Measurements from ENCODE around the gene PSMA6.
"Not testable (repeated sequence)": the region's sequence is repeated elsewhere in the genome, so short reads cannot be mapped to it uniquely, and the experiment has no call there.

PSMA6 gene

DNA sequence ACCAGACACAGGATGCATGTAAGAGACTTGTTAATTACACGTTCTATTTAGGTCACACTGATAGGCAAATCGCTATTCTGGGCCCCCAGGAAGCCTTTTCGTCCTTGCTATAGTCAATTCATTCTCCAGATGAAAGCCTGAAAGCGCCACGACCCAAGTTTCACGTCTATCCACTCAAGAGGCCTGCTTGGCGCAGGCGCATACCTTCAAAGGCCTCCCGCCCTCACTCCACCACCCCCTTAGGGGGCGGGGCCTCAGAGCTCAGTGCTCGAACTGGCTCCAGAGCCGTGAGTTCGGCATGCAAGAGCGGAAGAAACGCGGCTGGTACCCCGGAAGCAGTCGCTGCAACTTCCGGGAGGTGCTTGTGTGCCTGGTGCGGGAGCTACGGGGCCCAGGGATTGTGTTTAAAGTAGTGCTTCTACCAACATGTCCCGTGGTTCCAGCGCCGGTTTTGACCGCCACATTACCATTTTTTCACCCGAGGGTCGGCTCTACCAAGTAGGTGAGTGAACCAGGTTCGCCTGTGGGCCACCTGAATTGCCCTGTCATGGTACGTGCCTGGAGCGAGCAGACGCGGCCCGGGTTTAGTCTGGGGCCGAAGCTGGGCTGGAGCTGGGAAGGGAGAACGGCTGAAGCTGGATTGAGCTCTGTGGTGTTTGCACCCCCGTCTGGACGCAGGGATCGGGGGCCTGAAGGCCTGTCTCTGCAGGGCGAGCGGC is at the start of gene PSMA6:
Gene PSMA6, plus strand, starts transcription at position 332 of the 719 bp plus-strand sequence. Its CDS starts 95 bp downstream, at position 427.
- DNase-seq, result peak; percentile 98 to 99

DNA sequence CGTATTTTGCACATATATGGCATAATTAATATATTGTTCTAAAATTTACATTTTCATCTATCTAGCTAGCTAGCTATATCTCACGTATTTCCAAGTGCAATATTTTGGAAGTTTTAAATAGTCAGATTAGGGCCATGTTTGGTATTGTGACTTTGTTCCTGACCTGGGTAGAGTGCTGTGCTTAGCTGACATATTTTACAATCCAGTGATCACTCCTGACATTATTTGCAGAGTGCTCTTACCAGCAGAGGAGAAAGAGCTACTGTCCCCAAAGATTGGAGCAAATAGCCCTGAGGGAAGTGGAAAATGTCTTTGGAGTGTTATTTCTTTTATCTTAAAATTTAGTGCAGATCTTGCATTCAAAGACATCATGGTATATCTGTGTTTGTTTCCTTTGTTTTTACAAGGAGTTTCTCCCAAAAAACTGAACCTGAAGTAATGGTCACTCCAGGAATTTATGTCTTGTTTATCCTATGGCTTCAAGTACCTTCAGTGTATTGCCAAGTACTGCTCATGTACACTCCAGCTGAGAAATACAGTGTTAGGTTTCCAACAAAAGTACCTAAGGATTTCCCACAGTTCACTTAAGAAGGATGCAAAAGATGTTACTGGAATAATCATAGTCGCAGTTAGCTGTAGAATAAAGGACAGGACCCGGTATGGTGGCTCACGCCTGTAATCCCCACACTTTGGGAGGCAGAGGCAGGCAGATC is 49.4 kb upstream of the PSMA6 start:
- no peak for DNase-seq

DNA sequence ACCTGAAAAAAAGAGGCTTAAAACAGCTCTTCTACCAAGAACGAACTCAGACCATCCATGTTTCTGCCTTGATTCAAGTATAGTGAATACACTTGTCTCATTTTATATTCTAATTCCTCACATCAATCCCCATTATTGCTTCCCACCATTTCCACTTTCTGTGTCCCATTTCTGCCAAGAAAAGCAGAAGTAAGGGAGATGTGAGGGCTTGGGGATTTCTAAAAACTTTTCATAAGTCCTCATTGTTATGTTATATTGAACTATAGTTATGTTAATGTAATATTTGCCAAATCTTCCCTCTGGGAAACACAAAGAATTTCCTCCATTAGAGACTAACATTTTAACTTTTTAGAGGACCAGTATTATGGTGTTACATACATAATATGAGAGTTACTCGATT is 48.2 kb upstream of the PSMA6 start:
- DNase-seq, result no peak

DNA sequence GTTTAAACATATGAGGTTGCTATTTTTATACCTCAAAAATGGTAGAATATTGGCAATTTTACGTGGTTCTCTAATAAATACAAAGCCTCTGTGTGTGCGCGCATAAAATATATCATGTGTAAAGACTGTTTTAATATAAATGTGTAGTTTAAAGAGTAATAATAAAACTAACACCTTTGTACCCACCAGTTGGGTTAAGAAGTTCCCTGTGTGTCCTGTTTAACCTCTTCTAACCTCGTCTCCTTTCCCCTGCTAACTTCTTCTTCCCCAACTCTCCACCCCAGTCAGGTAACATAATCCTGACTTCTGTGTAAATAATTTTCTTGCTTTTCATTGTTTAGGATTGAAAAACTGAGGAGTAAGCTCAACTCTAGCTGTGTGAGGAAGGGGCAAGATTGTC is 47.6 kb upstream of the PSMA6 start:
- DNase-seq, result no peak

DNA sequence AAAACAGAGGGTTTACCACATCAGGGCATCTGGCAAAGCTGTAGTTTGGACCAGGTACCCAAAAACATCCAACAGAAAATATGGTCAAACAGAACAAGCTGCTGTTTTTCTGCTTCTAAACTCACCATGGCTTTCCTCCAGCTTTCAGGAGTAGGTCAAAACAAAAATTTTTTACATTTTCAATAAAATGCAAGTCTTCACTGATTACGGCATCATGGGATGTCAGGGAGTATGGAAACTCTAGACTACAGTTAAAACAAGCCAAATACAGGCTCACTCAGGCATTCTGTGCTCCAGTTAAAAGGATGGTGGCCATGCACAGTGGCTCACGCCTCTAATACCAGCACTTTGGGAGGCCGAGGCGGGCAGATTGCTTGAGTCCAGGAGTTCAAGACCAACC is 47.1 kb upstream of the PSMA6 start:
- no peak for DNase-seq

DNA sequence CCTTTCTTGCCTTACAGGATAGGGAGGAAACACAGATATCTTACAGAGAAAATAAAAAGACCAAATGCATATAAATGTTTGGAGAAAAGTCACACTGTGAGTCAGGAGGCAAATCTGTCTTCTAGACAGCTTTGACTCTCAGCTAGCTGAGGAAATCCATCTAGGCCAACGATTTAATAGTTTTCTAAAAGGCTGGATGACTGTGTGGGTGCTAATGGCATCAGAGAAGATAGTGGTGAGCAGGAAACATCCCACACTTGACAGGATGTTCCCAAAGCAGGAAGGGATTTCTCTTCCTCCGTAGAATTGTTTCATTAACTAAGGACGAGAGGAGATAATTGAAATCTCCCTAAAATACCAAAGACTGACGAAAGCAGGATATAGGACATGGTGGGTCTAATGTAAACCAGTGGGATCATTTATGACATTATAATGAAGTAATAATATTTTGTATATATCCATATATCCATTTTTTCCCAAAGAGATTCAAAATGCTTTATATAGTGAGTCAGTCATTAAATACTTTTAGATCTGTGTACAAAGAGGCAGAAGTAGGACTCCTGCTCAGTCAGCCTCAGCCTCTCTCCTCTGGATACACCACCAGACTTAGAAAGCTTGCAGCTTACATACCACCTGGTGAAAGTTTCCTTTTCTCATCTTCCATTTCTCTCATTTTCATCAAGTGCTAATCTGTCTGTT is 44.3 kb upstream of the PSMA6 start:
- DNase-seq, result no peak

DNA sequence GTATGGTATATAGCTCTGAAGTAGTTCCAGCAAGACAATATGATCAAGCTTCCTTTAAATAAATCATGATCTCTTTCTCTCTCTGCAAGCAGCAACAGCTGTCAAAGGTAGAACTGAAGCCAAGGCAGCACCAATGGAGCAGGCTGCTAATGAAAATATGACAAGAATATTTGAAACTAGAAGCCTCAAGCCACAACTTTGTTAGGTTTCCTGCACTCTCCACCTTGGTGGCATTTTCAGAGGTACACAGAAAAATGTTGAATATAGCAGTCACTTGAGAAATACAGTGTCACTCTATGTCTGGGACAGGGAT is 43.8 kb upstream of the PSMA6 start:
- no peak for DNase-seq

DNA sequence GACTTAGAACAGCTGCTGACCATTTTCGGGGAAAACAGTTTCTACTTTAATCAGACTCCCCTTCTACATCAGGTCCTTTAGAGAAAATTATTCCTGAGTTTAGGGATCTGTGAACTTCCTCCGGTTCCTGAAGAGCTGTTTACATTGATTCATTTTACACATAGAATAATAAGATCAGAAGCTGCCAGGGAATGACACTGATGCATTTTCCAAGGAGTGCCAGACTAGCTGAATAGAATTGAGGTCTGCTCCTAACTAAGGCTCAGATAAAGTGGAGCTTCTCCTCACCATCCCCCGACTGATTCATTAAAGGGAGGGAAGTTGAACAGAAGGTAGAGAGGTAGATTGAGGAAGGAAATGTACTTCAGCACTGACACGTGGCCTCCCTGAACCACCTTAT is 41.9 kb upstream of the PSMA6 start:
- no peak for DNase-seq

DNA sequence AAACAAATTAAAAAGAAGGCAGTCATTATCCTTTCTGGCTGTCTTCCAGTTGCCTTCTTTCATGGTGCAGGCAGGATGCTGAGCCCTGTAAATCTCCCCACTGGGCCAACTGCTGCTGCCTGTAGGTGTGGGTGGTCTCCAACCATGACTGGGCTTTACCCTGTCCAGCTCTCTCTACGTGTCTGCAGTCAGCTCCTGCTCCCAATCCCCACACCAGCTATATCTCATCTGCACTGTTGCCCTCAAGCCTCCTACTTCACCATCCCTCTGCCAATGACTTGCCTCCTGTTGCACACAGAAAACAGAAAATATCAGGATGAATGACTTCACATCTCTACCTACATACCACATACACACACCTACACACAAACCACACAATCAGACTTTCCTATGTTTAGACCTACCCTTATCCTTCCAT is 39.7 kb upstream of the PSMA6 start:
- no peak for DNase-seq

DNA sequence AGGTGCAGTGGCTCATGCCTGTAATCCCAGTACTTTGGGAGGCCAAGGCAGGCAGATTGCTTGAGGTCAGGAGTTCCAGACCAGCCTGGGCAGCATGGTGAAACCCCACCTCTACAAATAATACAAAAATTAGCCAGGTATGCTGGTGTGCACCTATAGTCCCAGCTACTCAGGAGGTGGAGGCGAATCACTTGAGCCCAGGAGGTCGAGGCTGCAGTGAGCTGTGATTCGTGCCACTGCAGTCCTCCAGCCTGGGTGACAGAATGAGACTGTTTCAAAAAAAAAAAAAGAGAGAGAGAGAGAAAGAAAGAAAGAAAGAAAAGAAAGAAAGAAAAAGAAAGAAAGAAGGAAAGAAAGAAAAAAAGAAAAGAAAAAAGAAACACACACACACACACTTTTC is 39.1 kb upstream of the PSMA6 start:
- not testable (repeated sequence) for DNase-seq

DNA sequence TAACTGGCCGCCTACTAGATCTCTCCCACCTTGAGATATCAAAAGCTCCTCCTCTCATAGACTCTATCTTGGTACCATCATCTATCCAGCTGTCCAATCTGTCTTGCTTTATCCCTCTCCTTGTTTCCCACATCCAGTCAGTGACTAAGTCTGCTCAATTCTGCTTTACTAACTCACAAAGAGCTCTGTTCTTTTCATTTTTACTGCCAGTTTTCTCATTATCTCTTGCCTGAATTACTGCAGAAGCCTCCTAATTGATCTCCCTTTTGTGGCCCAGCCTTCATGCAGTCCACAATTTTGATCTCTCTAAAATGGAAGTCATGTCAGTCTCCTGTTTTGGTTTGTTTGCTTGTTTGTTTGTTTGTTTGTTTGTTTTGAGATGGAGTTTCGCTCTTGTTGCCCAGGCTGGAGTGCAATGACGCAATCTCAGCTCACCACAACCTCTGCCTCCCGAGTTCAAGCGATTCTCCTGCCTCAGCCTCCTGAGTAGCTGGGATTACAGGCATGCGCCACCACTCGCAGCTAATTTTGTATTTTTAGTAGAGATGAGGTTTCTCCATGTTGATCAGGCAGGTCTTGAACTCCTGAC is 38.1 kb upstream of the PSMA6 start:
- not testable (repeated sequence) for DNase-seq

DNA sequence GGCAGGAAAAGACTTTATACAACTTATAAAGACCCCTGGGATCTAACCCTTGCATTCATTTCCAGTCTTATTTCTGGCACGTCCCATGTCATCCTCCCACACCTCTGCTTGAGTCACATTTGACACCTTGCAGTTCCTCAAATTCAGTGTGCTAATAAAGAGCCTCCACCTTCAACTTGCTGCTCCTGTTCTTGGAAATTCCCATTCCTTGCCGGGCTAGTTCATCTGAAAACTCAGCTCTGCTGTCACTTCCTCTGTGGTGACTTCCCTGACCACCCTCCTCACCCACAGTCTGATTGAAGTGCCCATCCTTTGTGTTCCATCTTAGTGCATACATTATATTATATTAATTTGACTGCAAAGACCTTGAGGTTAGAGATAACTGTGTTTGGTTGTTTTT is 37.4 kb upstream of the PSMA6 start:
- peak; percentile 29 to 49 for DNase-seq

DNA sequence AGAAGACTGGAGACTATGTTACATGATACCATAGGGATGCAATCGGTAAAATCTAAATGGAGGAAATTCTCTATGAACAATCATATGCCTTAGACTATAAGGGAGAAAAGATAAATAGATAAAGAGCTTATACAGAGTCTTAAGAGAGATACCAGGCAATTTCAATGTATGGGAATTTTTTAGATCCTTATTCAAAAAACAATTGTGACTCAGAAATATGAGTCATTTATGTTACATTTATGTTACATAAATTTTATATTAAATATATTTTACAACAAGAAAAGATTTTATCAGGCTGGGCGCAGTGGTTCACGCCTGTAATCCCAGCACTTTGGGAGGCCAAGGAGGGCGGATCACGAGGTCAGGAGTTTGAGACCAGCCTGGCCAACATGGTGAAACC is 36.5 kb upstream of the PSMA6 start:
- DNase-seq, result no peak

DNA sequence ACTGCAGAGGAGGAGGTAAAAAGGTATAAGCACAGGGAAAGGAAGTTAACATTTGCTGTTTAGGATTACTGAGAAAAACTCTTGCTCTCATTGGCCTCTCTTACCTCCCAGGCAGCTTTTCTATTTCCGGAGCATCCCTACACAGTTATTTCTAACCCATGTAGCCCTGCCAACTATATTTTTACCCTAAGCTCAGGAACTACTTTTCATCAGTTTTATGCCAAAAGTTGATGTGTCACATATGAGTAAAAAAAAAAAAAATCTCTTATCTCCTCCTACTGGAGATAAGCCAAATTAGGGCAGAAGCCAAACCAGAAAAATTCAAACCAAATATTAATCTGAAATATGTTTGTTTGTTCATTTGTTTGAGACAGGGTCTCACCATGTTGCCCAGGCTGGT is 34.4 kb upstream of the PSMA6 start:
- no peak for DNase-seq

DNA sequence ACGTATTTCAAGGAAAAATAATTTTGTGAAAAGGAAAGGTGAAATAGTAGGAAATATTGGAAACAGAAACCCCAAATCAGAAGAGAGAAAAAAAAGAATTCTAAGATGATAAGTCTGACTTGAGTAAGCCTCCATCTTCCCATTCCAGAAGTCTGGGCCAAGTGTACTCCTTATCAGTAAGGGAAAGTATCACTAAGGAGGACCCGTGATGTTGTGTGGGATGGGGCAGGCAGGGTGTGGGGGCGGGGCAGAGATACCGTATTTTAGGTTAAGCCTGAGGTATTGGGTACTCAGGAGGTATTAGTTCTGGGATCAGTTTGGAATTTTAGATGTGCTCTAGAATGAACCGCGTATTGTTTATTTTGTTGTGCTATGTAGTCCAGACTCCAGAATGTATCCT is 33.8 kb upstream of the PSMA6 start:
- no peak for DNase-seq

DNA sequence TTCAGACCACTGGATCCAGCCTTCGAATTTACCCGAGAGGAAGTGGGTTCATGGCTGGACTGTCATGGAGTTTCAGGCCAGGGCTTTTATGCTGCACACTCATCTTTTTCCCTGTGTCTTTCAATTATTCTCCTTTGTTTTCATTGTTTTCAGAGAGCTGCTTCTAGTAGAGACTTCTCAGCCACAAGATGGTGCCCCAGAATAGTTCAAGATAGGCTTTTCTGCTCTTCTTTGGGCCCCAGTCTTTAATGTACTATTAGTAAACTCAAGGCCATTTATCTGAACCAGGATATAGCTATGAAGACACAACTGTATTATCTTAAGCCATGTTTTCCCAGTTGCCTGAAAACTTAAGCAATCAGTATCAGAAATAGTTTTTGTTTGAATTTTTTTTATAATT is 30.4 kb upstream of the PSMA6 start:
- DNase-seq, result no peak

DNA sequence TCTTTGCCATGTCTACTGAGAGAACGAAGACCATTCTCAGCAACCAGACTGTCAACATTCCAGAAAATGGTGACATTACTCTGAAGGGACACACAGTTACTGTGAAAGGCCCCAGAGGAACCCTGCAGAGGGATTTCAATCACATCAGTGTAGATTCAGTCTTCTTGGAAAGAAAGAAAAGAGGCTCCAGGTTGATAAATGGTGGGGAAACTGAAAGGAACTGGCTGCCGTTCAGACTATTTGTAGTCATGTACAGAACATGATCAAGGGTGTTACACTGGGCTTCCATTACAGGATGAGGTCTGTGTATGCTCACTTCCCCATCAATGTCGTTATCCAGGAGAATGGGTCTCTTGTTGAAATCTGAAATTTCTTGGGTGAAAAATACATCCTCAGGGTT is 29.7 kb upstream of the PSMA6 start:
- no peak for DNase-seq

DNA sequence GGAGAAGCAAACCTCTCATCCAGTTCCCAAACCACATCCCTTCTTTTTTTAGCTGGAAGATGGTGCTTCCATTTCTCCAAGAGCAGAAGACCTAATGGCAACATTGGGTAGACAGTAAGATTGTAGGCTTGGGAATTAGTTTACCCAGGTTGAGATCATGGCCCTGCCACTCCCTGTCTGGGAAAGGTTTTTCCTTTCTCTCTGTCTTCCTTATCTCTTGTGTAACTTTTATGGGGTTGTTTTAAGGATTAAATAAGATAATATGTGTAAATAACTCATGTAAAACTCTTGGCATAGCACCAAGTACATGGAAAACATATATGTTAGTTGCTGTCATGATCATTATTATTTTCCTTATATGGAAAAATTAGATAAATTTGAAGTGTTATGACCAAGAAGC is 23.2 kb upstream of the PSMA6 start:
- DNase-seq, result no peak

DNA sequence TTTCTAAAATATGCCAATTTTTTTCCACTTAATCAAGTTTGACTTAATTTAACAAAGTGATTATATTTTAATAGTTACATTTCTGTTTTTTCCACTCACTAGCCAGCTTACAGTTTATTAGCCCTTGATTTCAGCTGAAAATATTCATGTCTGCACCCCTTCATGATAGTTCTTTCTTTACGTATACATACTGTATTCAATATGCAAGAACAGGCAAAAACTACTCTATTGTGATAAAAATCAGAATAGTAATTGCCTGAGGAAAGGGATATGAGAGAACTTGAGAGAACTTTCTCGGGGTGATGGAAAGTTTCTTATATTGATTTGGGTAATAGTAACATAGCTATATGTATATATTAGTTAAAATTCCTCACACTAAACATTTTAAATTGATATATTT is 17.4 kb upstream of the PSMA6 start:
- DNase-seq, result no peak

DNA sequence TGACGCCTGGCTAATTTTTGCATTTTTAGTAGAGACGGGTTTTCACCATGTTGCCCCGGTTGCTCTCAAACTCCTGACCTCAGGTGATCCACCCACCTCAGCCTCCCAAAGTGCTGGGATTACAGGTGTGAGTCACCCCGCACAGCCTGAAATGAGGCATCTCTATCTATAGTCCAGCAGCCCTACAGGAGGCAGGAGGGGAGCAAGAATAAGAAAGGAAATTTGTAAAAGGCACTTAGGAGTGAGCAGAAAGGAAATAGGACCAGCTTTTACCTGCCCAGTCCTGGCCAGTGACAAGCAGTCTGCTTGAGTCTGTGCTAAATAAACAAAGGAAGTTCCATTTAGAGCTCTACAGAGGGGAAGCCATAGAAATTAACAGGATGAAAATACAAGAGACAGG is 15.0 kb upstream of the PSMA6 start:
- DNase-seq, result no peak

DNA sequence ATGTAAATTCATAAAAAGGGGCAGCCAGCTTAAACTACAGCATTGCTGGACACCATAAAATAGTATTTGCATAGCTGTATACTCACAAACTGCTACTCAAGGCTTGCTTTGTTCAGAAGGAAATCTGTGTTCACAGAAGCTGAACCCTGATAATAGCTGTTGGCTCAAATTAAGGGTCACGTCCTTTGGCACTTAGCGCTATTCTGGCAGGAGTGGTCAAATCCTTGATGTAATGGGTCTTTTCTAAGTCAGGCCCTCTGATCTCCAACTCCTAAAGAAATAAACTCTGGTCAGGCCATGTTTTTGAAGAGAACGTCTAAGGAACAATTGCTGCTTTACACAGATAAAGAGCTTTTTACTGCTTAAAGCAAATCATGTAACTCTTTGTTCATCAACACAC is 12.8 kb upstream of the PSMA6 start:
- no peak for DNase-seq

DNA sequence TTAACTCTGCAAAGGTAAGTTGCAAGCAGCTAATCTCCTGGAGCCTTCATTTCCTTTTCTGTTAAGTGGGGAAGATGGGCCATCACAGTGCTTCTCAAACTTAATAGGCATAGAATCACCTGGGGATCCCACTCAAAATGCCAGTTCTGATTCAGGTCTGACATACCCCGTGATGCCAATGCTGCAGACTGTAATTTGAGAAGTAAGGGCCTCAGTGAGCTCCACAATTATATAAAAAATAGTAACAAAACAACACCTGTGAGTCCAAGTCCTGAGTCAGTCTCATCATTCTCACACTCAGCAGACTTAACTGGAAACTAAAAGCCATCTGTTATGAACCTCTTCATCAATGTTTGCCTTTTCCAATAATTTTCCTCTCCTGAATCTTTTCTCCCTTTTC is 10.8 kb upstream of the PSMA6 start:
- DNase-seq, result no peak

DNA sequence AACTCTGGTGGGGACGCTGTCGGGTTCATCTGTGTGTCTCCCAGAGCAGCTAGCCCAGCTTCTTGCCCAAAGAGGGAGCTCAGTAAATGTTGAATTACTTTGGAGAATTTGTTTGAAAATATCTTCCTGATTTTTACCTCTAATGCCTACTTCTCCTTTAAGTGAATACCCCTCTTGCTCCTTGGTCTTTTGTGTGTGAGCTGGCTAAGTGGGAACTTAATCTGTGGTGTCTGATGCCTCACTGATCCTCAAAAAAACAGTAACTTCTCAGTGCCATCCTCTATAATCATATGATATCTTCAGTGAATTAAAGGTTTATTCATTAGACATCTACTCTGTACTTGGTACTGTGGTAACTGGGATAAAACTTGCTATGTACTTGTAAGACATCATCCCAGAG is 7.7 kb upstream of the PSMA6 start:
- no peak for DNase-seq
